ENCODE data around the gene CA7.

DNA sequence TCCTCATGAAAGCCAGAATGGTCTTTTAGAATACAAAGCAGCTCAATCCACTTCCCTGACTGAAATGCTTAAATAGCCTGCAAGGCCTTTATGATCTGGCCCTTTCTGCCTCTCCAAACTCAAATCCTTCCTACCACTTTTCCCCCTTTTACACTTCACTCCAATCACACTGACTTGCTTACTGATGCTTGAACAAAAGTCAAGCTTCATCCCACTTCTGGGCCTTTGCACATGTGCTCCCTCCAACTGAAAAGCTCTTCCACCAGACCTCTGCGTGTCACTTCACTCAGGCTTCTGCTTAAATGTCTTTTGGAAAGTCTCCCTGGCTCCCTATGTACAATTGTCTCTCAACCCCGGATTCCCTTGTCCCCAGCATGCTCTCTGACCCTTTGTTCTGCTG lies 29.5 kb upstream of the CA7 start:
- TF ChIP-seq EZH2 (IDR thresholded peaks at IDR 0.05; ENCODE audit: insufficient read depth, poor library complexity, severe bottlenecking) (no peak), EZH2phosphoT487 (IDR thresholded peaks at IDR 0.05; ENCODE audit: insufficient read depth, low read depth) (no peak)
